ENCODE results near the gene SIPA1L3. TPM values are rescaled to one million over a fixed set of nuclear protein-coding genes. Genes with fewer than 3 reads are reported as not detected.
"Not testable (repeated sequence)": the region's sequence is repeated elsewhere in the genome, so short reads cannot be mapped to it uniquely, and the experiment has no call there.

SIPA1L3 gene
- total RNA-seq, 2 donors from 2014 or later: 136 to 180 TPM

DNA sequence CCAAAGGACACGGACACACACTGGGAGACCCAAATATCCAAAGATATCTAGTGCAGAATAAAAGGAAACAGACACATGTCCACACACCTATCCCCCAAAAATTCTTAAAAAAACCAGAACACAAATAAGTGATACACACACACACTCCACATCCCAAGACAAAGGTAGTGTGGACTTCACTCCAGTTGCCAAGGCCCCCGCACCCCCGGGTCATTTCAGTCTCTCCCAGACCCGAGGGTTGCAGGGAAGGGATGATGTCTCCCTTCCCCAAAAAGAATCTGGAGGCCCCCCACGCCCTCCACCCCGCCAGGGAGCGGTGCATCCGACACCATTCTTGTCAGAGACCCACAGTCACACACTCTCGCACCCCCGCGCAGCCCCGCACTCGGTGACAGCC is 316.6 kb downstream of the SIPA1L3 start:
- ATAC-seq (no peak), DNase-seq (no peak)
- intact Hi-C loops (cut with DNase I, micrococcal nuclease): no loop called here

DNA sequence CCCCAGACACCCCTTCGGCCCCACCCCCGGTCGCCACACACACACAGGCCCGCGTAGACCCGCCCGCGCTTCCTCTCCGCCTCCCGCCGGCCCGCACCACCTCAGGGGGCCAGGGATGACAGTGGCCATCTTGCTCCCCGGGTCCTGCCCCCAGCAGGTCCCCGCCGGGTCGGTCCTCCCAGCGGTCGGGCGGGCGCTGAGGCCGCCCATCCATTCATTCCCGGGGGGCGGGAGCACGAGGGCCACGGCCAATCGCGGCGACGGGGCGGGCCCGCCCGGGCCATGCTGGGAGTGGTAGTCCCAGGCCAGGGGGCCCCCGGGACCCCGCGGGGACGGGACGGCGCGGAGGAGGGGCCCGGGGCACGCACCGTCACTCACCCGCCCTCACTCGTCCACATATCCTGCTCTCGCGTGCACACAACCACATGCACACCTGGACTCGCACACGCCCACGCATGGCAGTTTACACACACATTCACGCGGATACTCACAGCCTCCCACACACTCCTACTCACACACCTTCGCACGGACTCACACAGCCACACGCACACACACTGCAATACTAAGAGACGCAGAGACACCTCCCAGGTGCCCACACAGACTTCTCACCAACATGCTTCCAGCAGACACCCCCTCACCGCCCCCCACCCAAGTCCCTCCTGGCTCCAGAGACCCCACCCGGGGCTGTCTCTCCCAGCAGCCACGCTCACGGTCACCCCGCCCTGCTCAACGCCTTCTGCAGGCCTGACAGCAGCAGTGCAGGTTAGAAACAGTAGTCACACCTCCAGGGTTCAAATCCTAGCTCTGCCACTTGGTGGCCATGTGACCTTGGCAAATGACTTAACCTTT is 317.2 kb downstream of the SIPA1L3 start, which contains the start of gene DPF1:
TSS of gene DPF1 (minus strand) at position 209 of the 849 bp plus-strand sequence. CDS start at position 129, 80 bp downstream.
- intact Hi-C loops (cut with DNase I, micrococcal nuclease): no loop called here
- DNase-seq (peak in 1 of 2 donors; percentile 38), ATAC-seq (peak; percentile 73)

DNA sequence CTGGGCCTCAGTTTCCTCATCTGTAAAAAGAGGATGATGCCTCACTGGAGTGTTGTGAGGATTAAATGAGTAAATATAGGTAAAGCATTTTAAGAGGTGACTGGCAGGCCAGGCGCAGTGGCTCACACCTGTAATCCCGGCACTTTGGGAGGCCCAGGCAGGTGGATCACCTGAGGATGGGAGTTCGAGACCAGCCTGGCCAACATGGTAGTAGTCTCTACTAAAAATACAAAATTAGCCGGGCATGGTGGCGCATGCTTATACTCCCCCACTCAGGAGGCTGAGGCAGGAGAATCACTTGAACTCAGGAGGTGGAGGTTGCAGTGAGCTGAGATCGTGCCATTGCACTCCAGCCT is 317.8 kb downstream of the SIPA1L3 start:
- ATAC-seq; DNase-seq; intact Hi-C loops (cut with DNase I, micrococcal nuclease): not testable (repeated sequence)

DNA sequence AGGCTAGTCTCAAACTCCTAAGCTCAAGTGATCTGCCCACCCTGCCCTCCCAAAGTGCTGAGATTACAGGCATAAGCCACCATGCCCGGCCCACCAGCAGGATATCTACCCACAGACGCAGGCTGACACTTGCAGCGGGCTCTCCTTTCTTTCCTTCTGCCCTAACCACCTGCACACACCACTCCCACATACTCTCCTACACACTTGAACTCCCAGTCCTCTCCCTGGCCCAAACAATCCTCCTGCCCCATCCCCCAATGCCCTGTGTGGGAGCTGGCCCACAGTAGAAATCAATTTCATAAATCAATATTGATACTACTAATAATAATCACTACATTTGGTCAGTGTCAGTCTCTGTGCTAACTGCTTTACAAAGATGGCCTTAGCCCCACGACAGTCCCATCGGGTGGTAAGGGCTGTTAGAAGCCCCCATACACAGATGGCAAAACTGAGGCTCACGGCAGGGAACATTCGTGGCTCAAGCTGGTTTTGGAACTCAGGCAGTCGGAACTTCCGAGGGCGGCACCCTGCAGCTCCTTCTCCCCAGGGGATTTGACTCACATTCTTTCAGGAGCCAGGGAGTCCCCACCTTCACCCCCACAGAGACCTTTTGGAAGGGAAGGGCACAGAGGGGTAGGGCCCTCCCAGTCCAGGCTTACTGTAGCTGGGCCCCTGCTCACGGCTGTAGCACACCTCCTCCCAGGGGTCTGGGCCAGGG is 320.4 kb downstream of the SIPA1L3 start:
- DNase-seq (no peak), ATAC-seq (no peak)
- intact Hi-C loops (cut with DNase I, micrococcal nuclease): no loop called here

DNA sequence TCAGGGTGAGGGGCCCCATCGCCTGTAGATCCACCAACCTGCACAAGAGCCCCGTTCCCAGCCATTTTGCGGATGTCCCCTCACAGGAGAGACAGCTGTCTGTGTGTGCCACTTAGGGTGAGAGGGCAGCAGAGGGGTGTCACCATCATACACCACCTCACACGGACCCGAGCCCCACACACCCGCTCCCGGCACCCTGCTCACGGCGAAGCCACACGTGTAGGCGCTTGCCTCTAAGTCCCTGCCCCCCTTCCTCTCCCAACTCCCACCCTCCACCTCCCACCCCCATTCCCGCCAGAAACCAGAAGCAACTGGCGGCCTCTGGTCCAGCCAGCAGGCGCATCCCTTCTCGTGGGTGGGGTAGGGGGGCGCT is 321.0 kb downstream of the SIPA1L3 start:
- ATAC-seq: no peak
- DNase-seq: no peak
- intact Hi-C loops (cut with DNase I, micrococcal nuclease): no loop called here

DNA sequence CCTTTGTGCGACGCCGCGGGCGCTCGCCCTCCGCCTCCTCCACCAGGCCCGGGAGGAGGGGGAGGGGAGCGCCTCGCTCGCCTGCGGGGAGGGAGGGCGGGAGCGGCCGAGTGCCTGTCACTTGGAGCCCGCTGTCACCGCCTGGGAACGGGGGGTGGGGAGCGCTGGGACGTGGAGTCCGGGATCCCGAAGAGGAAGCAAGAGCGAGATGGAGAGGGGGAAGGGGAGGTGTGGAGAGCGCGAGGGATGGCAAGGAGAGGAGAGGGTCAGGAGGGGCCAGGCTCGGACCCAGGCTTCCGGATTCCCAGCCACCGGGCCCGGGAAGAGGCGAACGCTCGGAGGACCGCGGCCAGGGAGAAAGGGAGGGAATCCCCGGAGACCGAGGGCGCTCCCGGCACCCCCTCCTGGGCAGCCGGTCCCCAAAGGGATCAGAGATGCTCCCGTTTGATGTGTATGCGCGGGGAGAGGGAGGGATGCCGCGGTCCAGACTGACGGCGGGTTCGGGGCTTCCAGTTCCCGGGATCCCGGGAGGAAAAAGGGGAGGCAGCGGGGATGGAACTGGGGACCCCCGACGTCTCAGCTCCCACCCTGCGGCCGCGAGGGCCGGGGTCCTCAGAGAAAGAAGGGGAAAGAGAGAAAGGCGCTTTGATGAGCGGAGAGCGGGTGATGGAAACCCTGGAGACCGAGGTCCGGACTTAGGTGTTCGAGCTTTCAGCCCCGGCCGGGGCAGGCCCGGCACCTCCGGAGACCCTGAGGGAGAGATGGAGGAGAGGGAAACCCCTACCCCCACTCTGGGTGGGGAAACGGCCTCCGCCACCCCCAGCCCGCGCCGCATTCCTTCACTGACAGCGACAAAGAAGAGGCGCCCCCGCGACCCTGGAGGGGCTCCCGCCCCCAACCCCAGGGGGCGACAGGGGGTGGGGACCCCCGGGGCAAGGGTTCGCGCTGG is 321.8 kb downstream of the SIPA1L3 start:
- intact Hi-C loops (cut with DNase I, micrococcal nuclease): no loop called here
- DNase-seq (no peak), ATAC-seq (no peak)

DNA sequence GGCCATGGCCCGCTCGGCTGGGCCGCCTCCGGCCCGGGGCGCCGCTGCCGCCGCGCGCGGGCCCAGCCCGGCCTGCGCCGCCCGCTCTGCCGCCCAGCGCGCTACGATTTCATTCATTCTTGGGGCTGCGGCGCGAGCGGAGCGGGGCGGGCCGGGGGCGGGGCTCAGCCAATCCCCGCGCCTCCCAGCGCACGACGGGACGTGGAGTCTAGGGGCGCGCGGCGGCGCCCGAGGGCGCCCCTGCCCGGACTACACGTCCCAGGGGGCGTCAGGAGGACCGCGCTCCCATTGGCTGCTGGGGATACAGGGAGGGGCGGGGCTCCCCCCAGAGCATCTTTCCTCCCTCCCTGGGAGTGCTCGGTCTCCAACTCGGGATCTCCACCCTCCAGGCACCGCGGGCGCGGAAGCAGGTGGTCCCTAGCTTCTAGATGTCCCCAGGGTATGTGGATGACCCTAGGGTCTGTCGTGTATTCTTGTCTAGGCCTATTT is 322.6 kb downstream of the SIPA1L3 start:
- peak in 1 of 2 donors; percentile 53 for DNase-seq
- peak; percentile 66 for ATAC-seq
- intact Hi-C loops (cut with DNase I, micrococcal nuclease): no loop called here

DNA sequence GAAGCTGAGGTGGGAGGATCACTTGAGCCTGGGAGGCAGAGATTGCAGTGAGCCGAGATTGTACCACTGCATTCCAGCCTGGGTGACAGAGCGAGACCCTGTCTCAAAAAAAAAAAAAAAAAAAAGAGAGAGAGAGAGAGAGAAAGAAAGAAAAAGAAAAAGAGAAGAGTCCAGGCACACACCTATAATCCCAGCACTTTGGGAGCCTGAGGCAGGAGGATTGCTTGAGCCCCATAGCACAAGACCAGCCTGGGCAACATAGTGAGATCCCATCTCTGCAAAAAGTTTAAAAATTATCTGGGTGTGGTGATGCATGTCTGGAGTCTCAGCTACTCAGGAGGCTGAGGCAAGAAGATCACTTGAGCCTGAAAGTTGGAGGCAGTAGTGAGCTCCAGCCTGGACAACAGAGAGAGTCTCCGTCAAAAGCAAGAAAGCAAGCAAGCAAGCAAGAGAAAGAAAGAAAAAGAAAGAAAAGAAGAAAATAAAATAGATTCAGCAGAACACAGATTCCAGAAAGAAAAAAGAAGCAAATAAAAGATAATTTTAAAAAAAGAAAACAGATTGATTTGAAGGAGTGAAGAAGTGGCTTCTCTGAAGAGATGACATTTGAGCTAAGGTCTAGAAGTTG is 323.6 kb downstream of the SIPA1L3 start:
- ATAC-seq; intact Hi-C loops (cut with DNase I, micrococcal nuclease); DNase-seq: not testable (repeated sequence)

DNA sequence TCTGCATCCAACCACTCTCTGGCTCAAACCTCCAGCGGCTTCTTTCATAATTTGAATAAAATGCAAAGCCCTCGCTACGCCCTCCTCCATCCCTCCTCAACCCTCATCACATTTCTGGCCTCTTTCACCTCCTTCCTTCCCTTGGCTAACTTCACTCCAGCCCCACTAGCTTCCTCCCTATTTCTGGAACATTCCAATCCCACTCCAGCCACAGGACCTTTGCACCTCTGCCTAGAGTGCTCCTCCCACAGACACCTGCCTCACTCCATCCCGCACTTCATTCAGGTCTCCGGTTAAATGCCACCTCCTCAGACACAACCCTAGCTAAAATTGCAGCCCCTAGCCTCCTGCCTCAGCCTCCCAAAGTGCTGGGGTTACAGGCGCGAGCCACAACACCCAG is 324.9 kb downstream of the SIPA1L3 start:
- intact Hi-C loops (cut with DNase I, micrococcal nuclease): no loop called here
- DNase-seq: no peak
- ATAC-seq: no peak

DNA sequence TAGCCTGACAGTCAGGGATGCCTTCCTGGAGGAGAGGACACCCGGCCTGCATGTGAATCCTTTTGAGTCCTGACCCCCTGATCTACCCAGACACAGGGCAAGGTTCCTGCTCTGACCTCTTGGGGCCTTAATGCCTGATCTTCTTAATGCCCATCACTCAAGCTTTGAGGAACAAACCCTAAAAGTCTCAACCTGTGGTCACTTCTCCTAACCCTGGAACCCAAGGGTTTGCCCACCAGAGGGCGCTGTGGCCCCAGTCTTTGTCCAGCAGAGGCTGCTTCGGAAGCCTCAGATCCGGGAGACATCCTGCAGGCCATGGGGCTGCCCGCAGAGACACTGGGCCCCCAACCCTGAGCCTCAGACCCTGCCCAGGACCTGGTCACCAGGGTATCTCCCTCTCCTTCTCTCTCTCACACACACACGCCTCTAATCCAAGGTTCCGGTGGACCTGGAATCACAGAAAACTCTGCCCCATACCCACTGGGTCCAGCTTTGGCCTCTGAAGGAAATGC is 326.8 kb downstream of the SIPA1L3 start:
- intact Hi-C loops (cut with DNase I, micrococcal nuclease): no loop called here
- peak; percentile 65 to 93 for DNase-seq
- ATAC-seq: peak; percentile 85

DNA sequence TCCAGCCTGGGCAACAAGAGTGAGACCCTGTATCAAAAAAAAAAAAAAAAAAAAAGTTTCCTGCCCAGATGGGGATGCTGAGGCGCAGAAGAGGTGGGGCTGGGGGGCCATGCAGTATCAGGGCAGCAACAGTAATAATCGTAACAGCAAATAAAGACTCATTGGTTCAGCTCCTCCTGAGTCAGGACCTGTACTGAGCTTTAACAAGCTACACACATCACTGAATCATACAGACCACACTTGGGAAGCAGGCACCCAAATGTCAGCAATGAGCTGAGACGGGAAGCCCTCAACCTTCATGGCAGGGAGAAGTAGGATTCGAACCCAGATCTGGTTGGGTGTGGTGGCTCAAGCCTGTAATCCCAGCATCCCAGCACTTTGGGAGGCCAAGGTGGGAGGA is 327.6 kb downstream of the SIPA1L3 start:
- ATAC-seq (no peak), DNase-seq (no peak)
- intact Hi-C loops (cut with DNase I, micrococcal nuclease): no loop called here

DNA sequence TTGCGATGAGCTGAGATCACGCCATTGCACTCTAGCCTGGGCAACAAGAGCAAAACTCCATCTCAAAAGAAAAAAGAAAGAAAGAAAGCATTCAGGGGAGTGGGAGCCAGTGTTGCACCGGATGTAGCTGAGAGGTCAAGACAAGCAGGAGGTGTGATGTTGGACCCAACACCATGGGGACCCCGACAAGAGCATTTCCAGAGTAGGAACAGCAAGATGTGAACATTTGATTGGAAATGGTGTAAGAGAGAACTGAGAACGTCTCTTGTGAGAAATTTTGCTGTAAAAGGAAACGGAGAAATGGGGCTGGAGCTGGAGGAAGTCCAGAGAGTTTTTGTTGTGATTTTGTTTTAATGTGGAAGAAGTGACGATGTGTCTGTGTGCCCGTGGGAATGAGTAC is 332.8 kb downstream of the SIPA1L3 start:
- ATAC-seq: no peak
- intact Hi-C loops (cut with DNase I, micrococcal nuclease): loop anchor here in 1 of 2 donors (5.0 kb wide), 1 partner anchor 87 kb away; no protein-coding TSS in a partner anchor
- DNase-seq: no peak

DNA sequence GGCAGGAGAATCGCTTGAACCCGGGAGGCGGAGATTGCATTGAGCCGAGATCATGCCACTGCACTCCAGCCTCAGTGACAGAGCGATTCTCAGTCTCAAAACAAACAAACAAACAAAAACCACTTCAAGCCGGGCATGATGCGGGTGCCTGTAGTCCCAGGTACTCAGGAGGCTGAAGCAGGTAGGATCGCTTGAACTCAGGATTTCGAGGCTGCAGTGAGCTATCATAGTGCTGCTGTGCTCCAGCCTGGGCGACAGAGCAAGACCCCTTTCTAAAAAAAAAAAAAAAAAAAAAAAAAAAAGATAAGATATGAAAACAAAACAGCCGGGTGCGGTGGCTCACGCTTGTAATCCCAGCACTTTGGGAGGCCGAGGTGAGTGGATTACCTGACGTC is 336.3 kb downstream of the SIPA1L3 start:
- intact Hi-C loops (cut with DNase I, micrococcal nuclease): loop anchor here in 1 of 2 donors (5.0 kb wide), 1 partner anchor 84 kb away; no protein-coding TSS in a partner anchor
- DNase-seq (no peak), ATAC-seq (no peak)

DNA sequence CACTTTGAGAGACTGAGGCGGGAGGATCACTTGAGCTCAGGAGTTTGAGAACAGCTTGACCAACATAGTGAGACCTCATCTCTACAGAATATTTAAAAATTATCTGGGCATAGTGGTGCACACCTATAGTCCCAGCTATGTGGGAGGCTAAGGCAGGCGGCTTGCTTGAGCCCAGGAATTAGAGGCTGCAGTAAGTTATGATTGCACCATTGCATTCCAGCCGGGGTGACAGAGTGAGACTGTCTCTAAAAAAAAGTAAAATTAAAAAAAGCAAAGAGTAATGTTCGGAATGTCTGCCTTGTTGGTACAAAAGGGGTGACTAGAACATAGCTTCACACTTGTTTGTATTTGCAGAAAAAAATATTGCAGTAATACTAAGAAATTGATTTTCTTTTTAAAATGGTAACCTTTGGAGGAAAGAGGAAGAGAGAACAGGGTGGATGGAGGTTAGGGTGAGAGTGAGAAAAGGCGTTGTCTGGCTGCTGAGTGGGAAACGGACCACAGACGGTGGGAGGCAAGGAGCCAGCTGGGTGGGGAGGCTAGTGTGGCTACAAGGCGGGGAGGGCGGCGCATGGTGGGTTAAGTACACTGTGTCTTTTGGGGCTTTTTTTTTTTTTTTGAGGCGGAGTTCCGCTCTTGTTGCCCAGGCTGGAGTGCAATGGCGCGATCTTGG is 339.0 kb downstream of the SIPA1L3 start:
- intact Hi-C loops (cut with DNase I, micrococcal nuclease): no loop called here
- ATAC-seq: no peak

DNA sequence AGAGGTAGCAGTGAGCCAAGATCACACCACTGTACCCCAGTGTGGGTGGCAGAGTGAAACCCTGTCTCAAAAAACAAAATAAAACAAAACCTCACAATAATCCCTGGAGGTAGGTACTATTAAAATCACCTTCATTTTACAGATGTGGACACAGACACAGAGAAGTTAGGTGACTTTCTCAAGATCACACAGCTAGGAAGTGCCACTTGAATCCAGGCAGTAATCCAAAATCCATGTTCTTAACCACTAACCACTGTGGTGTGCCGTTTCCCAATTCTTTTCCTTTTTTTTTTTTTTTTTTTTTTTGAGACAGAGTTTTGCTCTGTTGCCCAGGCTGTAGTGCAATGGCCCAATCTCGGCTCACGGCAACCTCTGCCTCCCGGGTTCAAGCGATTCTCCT is 340.1 kb downstream of the SIPA1L3 start:
- intact Hi-C loops (cut with DNase I, micrococcal nuclease): no loop called here
- DNase-seq: no peak
- no peak for ATAC-seq

More for the DNA sequence above, 339.0 kb downstream of the SIPA1L3 start:
- no peak for DNase-seq

DNA sequence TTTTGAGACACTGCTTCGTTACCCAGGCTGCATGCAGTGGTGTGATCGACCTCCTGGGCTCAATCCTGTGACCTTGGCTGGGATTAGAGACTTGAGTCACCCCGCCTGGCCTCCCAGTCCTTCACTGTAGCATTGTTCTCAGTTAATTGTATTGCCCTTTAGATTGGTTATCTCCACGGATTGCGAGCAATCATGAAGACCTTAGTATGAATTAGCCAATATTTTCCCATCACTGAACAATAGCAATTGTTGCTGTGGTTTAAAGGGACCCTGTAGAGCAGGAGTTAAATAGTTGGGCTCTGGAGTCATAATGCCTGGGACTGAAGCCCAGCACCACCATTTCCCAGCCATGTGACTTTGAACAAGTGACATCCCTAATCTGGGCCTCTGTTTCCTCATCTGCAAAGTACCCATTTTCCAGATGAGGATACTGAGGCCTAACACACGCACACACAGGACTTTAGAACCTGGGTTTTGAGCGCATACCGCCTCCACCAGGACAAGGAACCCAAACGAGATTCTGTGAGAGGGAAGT is 340.8 kb downstream of the SIPA1L3 start:
- ATAC-seq (no peak), DNase-seq (no peak)
- intact Hi-C loops (cut with DNase I, micrococcal nuclease): no loop called here

DNA sequence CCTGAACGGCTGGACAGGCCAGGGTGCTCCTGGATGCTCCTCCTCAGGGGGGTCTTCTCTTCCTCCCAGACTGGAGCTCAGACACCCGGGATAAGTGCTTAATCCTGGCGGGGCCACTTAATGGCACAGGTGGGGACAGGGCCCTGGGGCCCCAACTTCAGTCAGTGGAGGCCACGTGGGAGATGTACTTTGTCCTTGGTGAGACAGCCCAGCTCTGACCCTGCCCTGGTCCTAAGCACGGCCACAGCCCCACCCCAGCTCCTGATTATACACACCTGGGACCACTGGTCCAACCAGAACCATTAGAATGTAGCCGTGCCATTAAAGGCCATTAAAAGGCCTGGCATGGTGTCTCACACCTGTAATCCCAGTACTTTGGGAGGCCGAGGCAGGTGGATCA is 341.4 kb downstream of the SIPA1L3 start:
- peak in 1 of 2 donors; percentile 51 for DNase-seq
- ATAC-seq: peak; percentile 24

More for the DNA sequence above, 341.4 kb downstream of the SIPA1L3 start:
- intact Hi-C loops (cut with DNase I, micrococcal nuclease): no loop called here

Measured in left colon (tissue), 2 donors.